KOPT-K1 (cell line): ENCODE data around the gene WASF3.

Experiments used
- H3K27ac ChIP-seq: fragments of 200-600 bp; sonication (generic); 2 replicates; pipeline ENCODE4 v1.5.1; 2016; ENCODE audit warnings: antibody characterized with exemption, mild to moderate bottlenecking, low read depth, low read length; ENCODE audit not compliant: poor library complexity, severe bottlenecking
- H3K36me3 ChIP-seq: fragments of 200-600 bp; sonication (generic); 2 replicates; pipeline ENCODE4 v1.5.1; 2017; ENCODE audit warnings: antibody characterized with exemption, mild to moderate bottlenecking, low read length, moderate library complexity; ENCODE audit not compliant: insufficient read depth
- H3K9me3 ChIP-seq: fragments of 200-600 bp; sonication (generic); 2 replicates; pipeline ENCODE4 v1.5.1; 2017; ENCODE audit warnings: antibody characterized with exemption, low read length, mild to moderate bottlenecking; ENCODE audit not compliant: insufficient read depth, poor library complexity, severe bottlenecking

Gene WASF3

GRCh38 chr13:26538363-26539317 is 18.8 kb upstream of the WASF3 start:
- Histone ChIP-seq H3K9me3 (no peaks in the 10 kb centered on the region), H3K27ac (no peak overlapping the region), H3K36me3 (no peaks in the 10 kb centered on the region)

- no peak overlapping the region for H3K27ac ChIP-seq
- H3K36me3 ChIP-seq = no peaks in the 10 kb centered on the region
These were observed 17.7 kb upstream of the WASF3 start for GRCh38 chr13:26539738-26540292.

GRCh38 chr13:26540334-26540733 is 17.1 kb upstream of the WASF3 start:
- H3K27ac ChIP-seq = no peak overlapping the region
- no peaks in the 10 kb centered on the region for H3K9me3 ChIP-seq
- no peaks in the 10 kb centered on the region for H3K36me3 ChIP-seq

More at GRCh38 chr13:26539738-26540292, 17.7 kb upstream of the WASF3 start:
- no peaks in the 10 kb centered on the region for H3K9me3 ChIP-seq

GRCh38 chr13:26541041-26541440 is 16.4 kb upstream of the WASF3 start:
- Histone ChIP-seq H3K9me3 (no peaks in the 10 kb centered on the region), H3K27ac (no peak overlapping the region), H3K36me3 (no peaks in the 10 kb centered on the region)

GRCh38 chr13:26541678-26542568 is 15.6 kb upstream of the WASF3 start:
- Histone ChIP-seq H3K36me3 (no peaks in the 10 kb centered on the region), H3K9me3 (no peaks in the 10 kb centered on the region), H3K27ac (no peak overlapping the region)

GRCh38 chr13:26544707-26545106 is 12.8 kb upstream of the WASF3 start:
- Histone ChIP-seq H3K36me3 (no peaks in the 10 kb centered on the region), H3K9me3 (no peaks in the 10 kb centered on the region), H3K27ac (no peak overlapping the region)

GRCh38 chr13:26548205-26548765 is 9.2 kb upstream of the WASF3 start:
- Histone ChIP-seq H3K9me3 (no peaks in the 10 kb centered on the region), H3K27ac (no peak overlapping the region), H3K36me3 (no peaks in the 10 kb centered on the region)

GRCh38 chr13:26549713-26550112 is 7.8 kb upstream of the WASF3 start:
- Histone ChIP-seq H3K9me3 (no peaks in the 10 kb centered on the region), H3K27ac (no peak overlapping the region), H3K36me3 (no peaks in the 10 kb centered on the region)

GRCh38 chr13:26551255-26551860 is 6.1 kb upstream of the WASF3 start:
- H3K9me3 ChIP-seq = peaks cover 5% of the 10 kb centered on the region
- no peaks in the 10 kb centered on the region for H3K36me3 ChIP-seq
- no peak overlapping the region for H3K27ac ChIP-seq

- H3K27ac ChIP-seq = no peak overlapping the region
- H3K36me3 ChIP-seq = no peaks in the 10 kb centered on the region
- peaks cover 11% of the 10 kb centered on the region for H3K9me3 ChIP-seq
These were observed 2.1 kb upstream of the WASF3 start for GRCh38 chr13:26555413-26555812.

- no peaks in the 10 kb centered on the region for H3K36me3 ChIP-seq
- peaks cover 11% of the 10 kb centered on the region for H3K9me3 ChIP-seq
- H3K27ac ChIP-seq = no peak overlapping the region
These were observed 461 bp upstream of the WASF3 start for GRCh38 chr13:26557051-26557392.

- no peak overlapping the region for H3K27ac ChIP-seq
These were observed 757 bp downstream of the WASF3 start for GRCh38 chr13:26558074-26558805.

GRCh38 chr13:26558987-26559386 is 1.5 kb downstream of the WASF3 start:
- Histone ChIP-seq H3K9me3 (peaks cover 11% of the 10 kb centered on the region), H3K36me3 (no peaks in the 10 kb centered on the region), H3K27ac (no peak overlapping the region)

More at GRCh38 chr13:26558074-26558805, 757 bp downstream of the WASF3 start:
- Histone ChIP-seq H3K36me3 (no peaks in the 10 kb centered on the region), H3K9me3 (peaks cover 11% of the 10 kb centered on the region)

- Histone ChIP-seq H3K27ac (no peak overlapping the region), H3K36me3 (no peaks in the 10 kb centered on the region)
These were observed 3.0 kb downstream of the WASF3 start for GRCh38 chr13:26560456-26560855.

More at GRCh38 chr13:26560456-26560855, 3.0 kb downstream of the WASF3 start:
- H3K9me3 ChIP-seq = peaks cover 7% of the 10 kb centered on the region
